GM19239 (cell line): ENCODE results near the gene TSPEAR.
A peak's percentile ranks its signal among the peaks of the same experiment; 100 is the strongest.
"Not testable (repeated sequence)": the region's sequence is repeated elsewhere in the genome, so short reads cannot be mapped to it uniquely, and the experiment has no call there.

Experiments used
- DNase-seq: peaks from one replicate; pipeline ENCODE4 v3.0.0; 2011; ENCODE audit warnings: low spot score; ENCODE audit not compliant: insufficient read length
- FAIRE-seq: peaks from 2 replicates; lab custom pipeline; 2011; peaks lifted over from hg19 to GRCh38; lab: Jason Lieb, UNC

Gene TSPEAR

GRCh38 chr21:44579056-44579832 is 132.1 kb downstream of the TSPEAR start:
- DNase-seq, result no peak
- no peak for FAIRE-seq

GRCh38 chr21:44578371-44579055 is 132.9 kb downstream of the TSPEAR start:
- DNase-seq, result no peak
- FAIRE-seq, result no peak

GRCh38 chr21:44576025-44576420 is 135.3 kb downstream of the TSPEAR start:
- FAIRE-seq (no peak), DNase-seq (no peak)

- FAIRE-seq, result no peak
- DNase-seq, result no peak
These were observed 135.9 kb downstream of the TSPEAR start for GRCh38 chr21:44575307-44576024.

- DNase-seq (no peak), FAIRE-seq (no peak)
These were observed 136.7 kb downstream of the TSPEAR start for GRCh38 chr21:44574457-44575306.

GRCh38 chr21:44573630-44574456 is 137.5 kb downstream of the TSPEAR start, which contains the start of gene KRTAP10-4:
Gene KRTAP10-4, plus strand, starts transcription at chr21:44573729. Its CDS starts 30 bp downstream, at chr21:44573759.
- FAIRE-seq, DNase-seq: not testable (repeated sequence)

- FAIRE-seq (no peak), DNase-seq (no peak)
These were observed 138.3 kb downstream of the TSPEAR start for GRCh38 chr21:44572959-44573583.

GRCh38 chr21:44571844-44572782 is 139.3 kb downstream of the TSPEAR start:
- no peak for DNase-seq
- FAIRE-seq, result no peak

- FAIRE-seq, result no peak
- no peak for DNase-seq
These were observed 140.1 kb downstream of the TSPEAR start for GRCh38 chr21:44571296-44571695.

GRCh38 chr21:44569861-44570517 is 141.4 kb downstream of the TSPEAR start:
- FAIRE-seq, result no peak
- no peak for DNase-seq

- DNase-seq, result no peak
- no peak for FAIRE-seq
These were observed 142.5 kb downstream of the TSPEAR start for GRCh38 chr21:44568667-44569556.

- DNase-seq, result no peak
- no peak for FAIRE-seq
These were observed 143.1 kb downstream of the TSPEAR start for GRCh38 chr21:44568261-44568660.

GRCh38 chr21:44567481-44568171 is 143.7 kb downstream of the TSPEAR start:
- DNase-seq (no peak), FAIRE-seq (no peak)

GRCh38 chr21:44566403-44566802 is 145.0 kb downstream of the TSPEAR start:
- DNase-seq (no peak), FAIRE-seq (no peak)

- no peak for DNase-seq
- FAIRE-seq, result peak; percentile 64
These were observed 146.3 kb downstream of the TSPEAR start for GRCh38 chr21:44564886-44565598.
